Activated naive CD4-positive, alpha-beta T cell treated with anti-CD3 and anti-CD28 coated beads, Interleukin-2, amount 50 U/mL, for 72 hours (primary cell): ENCODE results near the gene KANK4. TPM values are rescaled to one million over a fixed set of nuclear protein-coding genes. Genes with fewer than 3 reads are reported as not detected.

Source experiments
- ATAC-seq, 2 donors: fragments of 150-1000 bp; cut with Tn5 transposase; 2 replicates each; pipeline ENCODE4 v1.10.0; 2021; ENCODE audit warnings: mild to moderate bottlenecking in 2 of 2, moderate library complexity in 2 of 2
- DNase-seq, 2 donors: peaks; one replicate each; pipeline ENCODE4 v3.0.0; 2021 to 2022; ENCODE audit warnings: low spot score in 2 of 2
- H3K27ac Mint-ChIP-seq, 2 donors: one replicate each; pipeline ENCODE4 v1.8.0; 2022; ENCODE audit warnings: mild to moderate bottlenecking in 2 of 2, mixed read lengths in 2 of 2
- H3K36me3 Mint-ChIP-seq, 2 donors: one replicate each; pipeline ENCODE4 v1.8.0; 2022; ENCODE audit warnings: mixed read lengths in 2 of 2
- H3K9me3 Mint-ChIP-seq, 2 donors: one replicate each; pipeline ENCODE4 v1.8.0; 2022; ENCODE audit warnings: mixed read lengths in 2 of 2
- total RNA-seq, 2 donors: library from RNA; stranded (reverse); gene quantifications; one replicate each; pipeline ENCODE4 v1.2.3, GENCODE V29; 2022

KANK4 gene
- total RNA-seq, 2 donors from 2014 or later: not detected

DNA sequence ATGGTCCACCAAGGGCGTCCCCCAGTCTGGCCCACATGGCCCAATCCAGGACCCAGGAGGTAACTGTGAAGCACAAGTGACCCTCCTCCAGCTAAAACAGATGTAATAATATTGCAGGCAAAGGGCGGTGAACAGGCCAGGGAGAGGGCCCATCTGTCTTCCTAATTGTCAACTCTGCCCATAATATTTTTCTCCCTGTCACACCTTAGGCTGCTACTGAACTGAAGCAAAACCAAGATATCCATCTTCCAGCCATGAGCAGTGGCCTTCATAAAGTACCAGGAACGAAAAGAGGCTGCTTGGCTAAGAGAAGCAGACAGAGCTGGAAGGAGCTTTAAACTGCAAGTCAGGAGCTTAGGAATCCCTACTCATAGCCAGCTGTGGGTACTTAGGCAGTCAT, 3.1 kb downstream of the KANK4 start:
- ATAC-seq (no peak), DNase-seq (no peak)
- peaks cover 0 to 5% of the 10 kb centered on the region in 2 donors for H3K36me3 Mint-ChIP-seq
- H3K27ac Mint-ChIP-seq: no peak overlapping the region
- H3K9me3 Mint-ChIP-seq: no peaks in the 10 kb centered on the region

DNA sequence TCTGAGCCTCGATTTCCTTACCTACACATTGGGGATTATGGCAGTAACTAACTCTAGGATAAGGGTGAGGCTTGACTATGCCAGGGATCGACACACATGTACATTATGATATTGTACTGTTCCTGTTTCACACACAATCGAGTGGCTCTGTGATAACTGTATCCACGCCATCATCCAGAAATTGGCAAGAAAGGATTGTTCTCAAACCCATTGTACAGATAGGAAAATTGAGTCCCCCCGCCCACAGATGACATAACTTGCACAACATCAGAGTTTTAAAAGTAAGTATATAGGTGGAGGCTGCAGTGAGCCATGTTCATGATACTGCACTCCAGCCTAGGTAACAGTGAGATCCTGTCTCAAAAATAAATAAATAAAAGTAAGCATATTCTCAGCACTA, 3.8 kb downstream of the KANK4 start:
- DNase-seq (no peak), ATAC-seq (no peak)
- Mint-ChIP-seq H3K27ac (no peak overlapping the region), H3K36me3 (peaks cover 0 to 5% of the 10 kb centered on the region in 2 donors), H3K9me3 (no peaks in the 10 kb centered on the region)

- DNase-seq: no peak
- H3K27ac Mint-ChIP-seq: no peak overlapping the region
Observed at GRCh38 chr1:62314454-62315350, 4.5 kb downstream of the KANK4 start.

GRCh38 chr1:62312698-62313097, 6.5 kb downstream of the KANK4 start:
- ATAC-seq: no peak
- Mint-ChIP-seq H3K36me3 (no peaks in the 10 kb centered on the region), H3K9me3 (no peaks in the 10 kb centered on the region), H3K27ac (no peak overlapping the region)
- DNase-seq: no peak

More at GRCh38 chr1:62314454-62315350, 4.5 kb downstream of the KANK4 start:
- ATAC-seq: no peak
- no peaks in the 10 kb centered on the region for H3K9me3 Mint-ChIP-seq
- H3K36me3 Mint-ChIP-seq: no peaks in the 10 kb centered on the region

DNA sequence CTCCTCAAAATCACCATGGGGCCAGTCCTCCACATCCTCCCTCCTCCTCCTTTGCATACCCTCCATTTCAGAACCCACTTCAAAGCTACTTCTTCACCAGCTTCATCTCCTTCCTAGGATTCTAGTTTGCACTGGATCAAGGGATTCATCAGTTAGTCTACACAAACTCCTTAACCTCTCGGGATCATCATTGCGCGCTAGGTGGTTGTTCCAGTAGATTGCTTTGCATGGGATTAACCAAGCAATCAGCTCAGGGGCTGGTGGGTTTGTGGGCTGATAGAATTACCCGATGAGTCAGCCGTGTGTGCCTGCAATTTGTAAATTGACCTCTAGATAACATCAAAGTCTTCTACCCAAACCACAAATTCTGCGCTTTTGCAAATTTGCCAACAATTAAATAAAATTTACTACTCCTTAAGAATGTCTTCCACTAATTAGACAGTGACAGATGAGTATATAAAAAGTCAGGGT, 7.7 kb downstream of the KANK4 start:
- no peak for DNase-seq
- Mint-ChIP-seq H3K36me3 (no peaks in the 10 kb centered on the region), H3K27ac (no peak overlapping the region), H3K9me3 (no peaks in the 10 kb centered on the region)
- ATAC-seq: no peak

GRCh38 chr1:62309906-62310305, 9.3 kb downstream of the KANK4 start:
- no peaks in the 10 kb centered on the region for H3K36me3 Mint-ChIP-seq
- no peaks in the 10 kb centered on the region for H3K9me3 Mint-ChIP-seq

DNA sequence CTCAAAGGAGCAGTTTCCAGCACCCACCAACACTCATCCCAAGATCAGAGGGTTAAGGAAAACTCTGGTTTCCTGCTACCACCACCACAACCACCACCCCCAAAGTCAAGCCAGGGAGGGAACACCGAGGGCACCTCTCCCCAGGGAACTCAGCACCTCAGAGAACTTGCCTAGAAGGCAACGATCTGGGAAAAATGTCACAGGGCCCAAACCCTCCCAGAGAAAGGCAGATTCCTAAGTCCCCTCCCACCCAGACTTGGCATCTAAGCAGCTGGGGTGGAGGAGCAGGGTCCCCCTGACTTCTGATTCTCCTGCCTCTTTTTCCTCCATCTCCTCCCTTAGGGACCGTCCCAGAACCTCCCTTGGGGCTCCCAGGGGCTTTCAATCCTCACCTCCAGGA, 10.6 kb downstream of the KANK4 start:
- Mint-ChIP-seq H3K9me3 (no peaks in the 10 kb centered on the region), H3K27ac (no peak overlapping the region), H3K36me3 (no peaks in the 10 kb centered on the region)
- DNase-seq (no peak), ATAC-seq (no peak)

More at GRCh38 chr1:62309906-62310305, 9.3 kb downstream of the KANK4 start:
- no peak for ATAC-seq
- no peak for DNase-seq
- no peak overlapping the region for H3K27ac Mint-ChIP-seq

- no peaks in the 10 kb centered on the region for H3K36me3 Mint-ChIP-seq
- H3K27ac Mint-ChIP-seq: no peak overlapping the region
- ATAC-seq: no peak
- H3K9me3 Mint-ChIP-seq: no peaks in the 10 kb centered on the region
- DNase-seq: no peak
Observed at GRCh38 chr1:62307895-62308492, 11.2 kb downstream of the KANK4 start.

DNA sequence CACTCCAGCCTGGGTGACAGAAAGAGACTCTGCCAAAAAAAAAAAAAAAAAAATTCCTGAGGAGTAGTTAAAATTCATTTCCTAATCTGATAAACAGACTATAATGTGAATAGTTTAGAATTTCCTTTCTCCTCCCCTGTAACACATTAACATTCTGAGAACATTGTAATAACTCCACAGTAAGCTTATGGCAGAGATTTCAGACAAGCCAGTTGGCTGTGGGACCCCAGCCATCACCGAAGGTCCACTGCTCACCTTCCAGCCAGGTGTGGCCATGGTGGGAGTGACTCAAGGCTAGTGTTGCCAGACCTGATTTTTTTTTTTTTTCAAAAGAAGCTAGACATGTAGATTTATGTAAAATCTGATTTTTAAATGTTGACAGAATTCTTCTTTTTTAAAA, 11.8 kb downstream of the KANK4 start:
- Mint-ChIP-seq H3K27ac (no peak overlapping the region), H3K36me3 (no peaks in the 10 kb centered on the region), H3K9me3 (no peaks in the 10 kb centered on the region)
- DNase-seq (no peak), ATAC-seq (no peak)

DNA sequence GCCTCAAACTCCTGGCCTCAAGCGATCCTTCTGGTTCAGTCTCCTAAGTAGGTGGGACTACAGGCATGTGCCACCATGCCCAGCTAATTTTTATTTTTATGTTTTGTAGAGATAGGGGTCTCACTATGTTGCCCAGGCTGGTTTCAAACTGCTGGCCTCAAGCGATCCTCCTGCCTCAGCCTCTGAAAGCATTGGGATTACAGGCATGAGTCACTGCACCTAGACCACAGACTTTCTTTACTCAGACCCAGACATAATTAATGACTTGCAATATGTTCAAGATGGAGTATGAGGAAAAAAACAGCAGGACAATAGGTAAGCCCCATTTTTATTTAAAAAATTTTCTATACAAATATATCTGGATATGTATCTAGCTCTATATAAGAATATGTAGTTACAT, 13.2 kb downstream of the KANK4 start:
- DNase-seq: no peak
- Mint-ChIP-seq H3K9me3 (no peaks in the 10 kb centered on the region), H3K27ac (no peak overlapping the region), H3K36me3 (no peaks in the 10 kb centered on the region)
- ATAC-seq: peak in 1 of 2 donors; percentile 28

DNA sequence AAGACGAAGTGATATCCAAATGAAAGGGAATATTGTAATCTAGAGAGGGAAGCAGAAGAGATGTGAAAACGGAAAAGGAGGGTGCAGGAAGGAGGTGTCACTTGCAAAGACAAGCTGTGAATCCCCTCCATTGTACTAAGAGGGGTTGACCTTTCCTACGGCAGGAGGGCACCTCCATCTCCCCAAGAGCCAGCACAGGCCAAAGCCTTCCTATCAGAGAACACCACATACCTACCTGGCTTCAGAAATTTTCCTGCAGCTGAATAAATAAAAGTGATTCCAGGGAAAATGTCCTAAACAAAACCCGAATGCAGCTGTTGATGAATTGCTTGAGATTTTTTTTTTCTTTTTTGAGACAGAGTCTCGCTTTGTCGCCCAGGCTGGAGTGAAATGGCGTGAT, 14.3 kb downstream of the KANK4 start:
- DNase-seq (no peak), ATAC-seq (no peak)
- Mint-ChIP-seq H3K27ac (no peak overlapping the region), H3K36me3 (no peaks in the 10 kb centered on the region), H3K9me3 (no peaks in the 10 kb centered on the region)

GRCh38 chr1:62304515-62304914, 14.7 kb downstream of the KANK4 start:
- Mint-ChIP-seq H3K9me3 (no peaks in the 10 kb centered on the region), H3K36me3 (no peaks in the 10 kb centered on the region), H3K27ac (no peak overlapping the region)
- ATAC-seq (no peak), DNase-seq (no peak)

- no peaks in the 10 kb centered on the region for H3K9me3 Mint-ChIP-seq
- ATAC-seq: no peak
- H3K27ac Mint-ChIP-seq: no peak overlapping the region
- no peak for DNase-seq
- no peaks in the 10 kb centered on the region for H3K36me3 Mint-ChIP-seq
Observed at GRCh38 chr1:62301726-62302390, 17.4 kb downstream of the KANK4 start.

DNA sequence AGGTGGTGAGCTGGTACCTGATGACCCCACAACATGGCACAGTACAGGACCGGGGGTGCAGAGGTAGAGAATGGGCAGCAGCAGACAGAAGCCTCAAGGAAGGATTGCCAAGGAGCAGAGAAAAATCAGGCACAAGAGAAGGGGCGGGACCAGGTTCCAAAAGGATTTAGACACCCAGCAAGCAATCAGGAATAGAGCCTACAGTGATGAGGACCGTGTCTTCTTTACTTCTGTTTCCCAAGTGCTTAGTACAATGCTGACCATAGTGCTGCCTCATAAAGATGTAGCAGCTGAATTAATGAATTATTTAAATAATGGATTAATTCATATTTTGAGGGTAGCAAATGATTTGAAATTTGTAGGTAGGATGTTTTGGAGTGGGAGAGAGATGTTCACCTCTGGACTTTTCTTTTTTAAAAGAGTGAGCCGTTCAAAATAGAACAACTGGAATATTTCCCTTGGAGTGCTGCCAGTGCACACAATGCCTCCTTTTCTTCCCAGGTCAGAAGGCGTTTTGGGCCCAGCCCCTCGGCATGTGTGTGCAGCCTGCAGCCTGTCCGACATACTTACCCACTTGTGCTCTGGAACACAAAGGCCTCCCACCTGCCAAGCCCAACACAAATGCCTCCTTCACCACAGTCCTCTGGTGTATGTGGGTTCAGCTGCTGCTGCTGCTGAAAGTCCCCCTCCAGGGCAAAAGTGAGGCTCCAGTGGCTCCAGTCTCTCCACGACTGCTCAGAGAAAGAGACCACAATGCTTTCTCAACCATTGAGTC, 19.6 kb downstream of the KANK4 start:
- ATAC-seq: no peak
- no peak for DNase-seq
- no peaks in the 10 kb centered on the region for H3K36me3 Mint-ChIP-seq
- H3K27ac Mint-ChIP-seq: no peak overlapping the region
- H3K9me3 Mint-ChIP-seq: no peaks in the 10 kb centered on the region

DNA sequence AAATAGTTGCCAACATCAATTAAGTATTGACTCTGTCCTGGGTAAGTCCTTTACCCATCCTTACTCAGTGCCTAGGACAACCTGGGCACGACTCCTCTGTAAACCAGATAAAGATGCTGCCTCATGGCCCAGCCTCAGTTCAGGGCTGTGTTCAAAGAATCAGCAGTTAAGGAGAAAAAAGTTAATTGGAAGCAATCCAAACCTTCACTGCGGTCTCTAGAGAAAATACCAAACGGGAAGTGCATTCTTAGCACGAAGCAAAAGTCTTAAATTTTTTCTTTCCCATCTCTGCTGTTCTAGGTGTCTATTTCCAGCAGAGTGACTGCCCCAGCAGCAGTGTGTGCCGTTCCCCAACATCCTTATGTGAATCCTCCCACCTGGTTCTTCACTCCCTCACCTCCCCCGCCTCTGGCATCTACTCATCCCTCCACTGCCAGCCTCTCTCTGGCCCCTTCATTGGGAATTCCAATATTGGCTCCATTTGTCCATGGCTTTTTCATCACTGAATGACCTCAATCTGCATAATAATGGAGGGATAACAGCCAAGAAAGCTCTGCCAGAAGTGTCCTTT, 23.2 kb downstream of the KANK4 start:
- Mint-ChIP-seq H3K27ac (no peak overlapping the region), H3K9me3 (no peaks in the 10 kb centered on the region), H3K36me3 (no peaks in the 10 kb centered on the region)
- no peak for DNase-seq
- peak; percentile 44 to 49 for ATAC-seq

DNA sequence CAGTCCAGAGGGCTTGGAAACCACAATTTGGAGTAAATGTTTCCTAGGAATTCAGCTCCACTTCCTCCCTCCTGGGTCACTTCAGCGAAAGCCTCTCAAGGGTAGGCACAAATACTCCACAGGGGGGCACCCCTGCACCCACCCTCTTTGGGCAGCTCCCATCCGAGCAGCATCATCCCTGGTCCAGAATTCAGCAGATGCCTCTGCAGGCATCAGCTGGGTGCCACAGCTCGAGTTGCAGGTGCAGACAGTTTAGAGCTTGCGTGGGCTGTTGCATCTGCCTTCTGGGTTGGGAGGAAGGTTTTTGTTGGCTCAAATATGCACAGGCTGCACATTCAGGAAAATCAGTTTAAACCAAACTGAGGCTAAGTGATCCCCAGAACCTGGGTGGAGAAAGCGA, 25.0 kb downstream of the KANK4 start:
- no peak overlapping the region for H3K27ac Mint-ChIP-seq
- ATAC-seq: no peak
- no peaks in the 10 kb centered on the region for H3K9me3 Mint-ChIP-seq
- DNase-seq: no peak
- no peaks in the 10 kb centered on the region for H3K36me3 Mint-ChIP-seq
